ACHN (cell line): ENCODE data around the gene ANTXRL.
"Not testable (repeated sequence)": the region's sequence is repeated elsewhere in the genome, so short reads cannot be mapped to it uniquely, and the experiment has no call there.

Experiments
- DNase-seq: peaks from one replicate; pipeline ENCODE4 v3.0.0-alpha.2; 2015
- in situ Hi-C: cut with HindIII; loops from 2 replicates; pipeline ENCODE4 v1.10.0; 2017; ENCODE audit warnings: low sequenced_read_pairs, low pct_ligation_motif_present, low pct_unique_long_range_greater_than_20kb

ANTXRL gene

DNA sequence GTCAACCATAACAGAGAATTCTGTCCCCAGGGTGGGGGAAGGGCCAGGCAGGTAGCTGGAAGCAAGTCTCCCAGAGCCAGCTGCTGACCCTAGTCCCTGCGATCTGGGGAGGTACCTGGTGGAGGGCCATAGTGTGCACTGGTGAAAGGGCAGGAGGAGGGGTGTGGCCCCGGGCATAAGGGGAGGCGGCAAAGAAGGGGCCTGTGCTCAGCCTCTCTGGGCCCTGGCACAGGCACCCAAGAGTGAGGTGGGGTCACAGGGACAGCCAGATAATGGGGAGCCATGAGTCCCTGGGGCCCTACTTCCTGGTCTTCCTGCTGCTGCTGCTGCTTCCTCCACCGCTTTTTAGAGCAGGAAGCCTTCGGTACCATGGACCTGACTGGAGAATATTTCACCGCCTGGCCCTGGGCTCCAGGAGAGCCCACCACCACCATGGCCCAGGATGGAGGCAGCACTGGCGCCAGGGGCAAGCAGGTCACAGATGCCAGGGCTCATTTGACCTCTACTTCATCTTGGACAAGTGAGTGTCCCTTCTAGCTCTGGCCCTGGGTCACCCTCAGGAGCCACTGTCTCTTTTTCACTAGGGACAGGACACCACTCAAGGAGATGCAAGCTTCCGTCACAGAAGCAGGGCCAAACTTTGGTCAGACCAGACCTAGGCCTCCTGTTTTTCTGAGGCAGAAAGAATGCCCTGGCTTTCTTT lies at the start of gene ANTXRL:
TSS of gene ANTXRL (plus strand) at position 7 of the 703 bp plus-strand sequence. CDS start at position 273, 266 bp downstream.
- in situ Hi-C loops = no loop called here
- no peak for DNase-seq

DNA sequence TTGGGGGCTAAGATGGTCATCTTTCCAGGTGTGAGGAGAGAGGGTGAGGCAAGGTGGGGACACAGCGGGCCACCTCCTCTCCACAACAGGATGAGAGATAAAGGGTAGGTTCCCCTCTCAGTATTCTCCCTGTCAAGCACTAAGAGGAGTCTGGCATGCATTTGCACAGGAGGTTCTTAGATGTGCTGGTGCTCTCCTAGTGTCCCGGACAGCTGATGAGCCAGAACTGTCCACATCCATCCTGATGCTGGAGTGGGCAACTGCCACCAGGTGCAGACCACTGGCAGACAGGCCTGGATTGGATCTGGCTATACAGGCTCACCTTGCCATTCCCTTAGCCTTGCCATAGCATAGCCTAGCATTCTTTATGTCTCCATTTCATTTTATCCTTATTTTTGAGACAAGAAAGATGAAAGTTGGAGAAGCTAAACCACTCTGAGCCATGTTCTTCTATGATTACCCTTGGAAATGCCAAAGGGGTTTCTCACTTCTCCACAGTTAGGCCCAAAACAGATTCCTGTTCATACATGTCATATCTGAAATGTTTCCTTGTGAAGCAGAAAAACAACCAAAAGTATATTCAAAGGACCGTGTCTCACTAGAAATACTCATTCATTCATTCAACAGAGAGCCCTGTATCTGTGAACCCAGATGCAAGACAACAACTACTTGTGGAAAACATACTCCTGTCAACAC lies 48.8 kb upstream of the ANTXRL start:
- in situ Hi-C loops = no loop called here
- DNase-seq = no peak

- DNase-seq = no peak
- in situ Hi-C loops = no loop called here
Measured at GRCh38 chr10:46239247-46239646, 47.5 kb upstream of the ANTXRL start.

- no peak for DNase-seq
- in situ Hi-C loops = no loop called here
Measured at GRCh38 chr10:46239993-46240683, 46.7 kb upstream of the ANTXRL start.

DNA sequence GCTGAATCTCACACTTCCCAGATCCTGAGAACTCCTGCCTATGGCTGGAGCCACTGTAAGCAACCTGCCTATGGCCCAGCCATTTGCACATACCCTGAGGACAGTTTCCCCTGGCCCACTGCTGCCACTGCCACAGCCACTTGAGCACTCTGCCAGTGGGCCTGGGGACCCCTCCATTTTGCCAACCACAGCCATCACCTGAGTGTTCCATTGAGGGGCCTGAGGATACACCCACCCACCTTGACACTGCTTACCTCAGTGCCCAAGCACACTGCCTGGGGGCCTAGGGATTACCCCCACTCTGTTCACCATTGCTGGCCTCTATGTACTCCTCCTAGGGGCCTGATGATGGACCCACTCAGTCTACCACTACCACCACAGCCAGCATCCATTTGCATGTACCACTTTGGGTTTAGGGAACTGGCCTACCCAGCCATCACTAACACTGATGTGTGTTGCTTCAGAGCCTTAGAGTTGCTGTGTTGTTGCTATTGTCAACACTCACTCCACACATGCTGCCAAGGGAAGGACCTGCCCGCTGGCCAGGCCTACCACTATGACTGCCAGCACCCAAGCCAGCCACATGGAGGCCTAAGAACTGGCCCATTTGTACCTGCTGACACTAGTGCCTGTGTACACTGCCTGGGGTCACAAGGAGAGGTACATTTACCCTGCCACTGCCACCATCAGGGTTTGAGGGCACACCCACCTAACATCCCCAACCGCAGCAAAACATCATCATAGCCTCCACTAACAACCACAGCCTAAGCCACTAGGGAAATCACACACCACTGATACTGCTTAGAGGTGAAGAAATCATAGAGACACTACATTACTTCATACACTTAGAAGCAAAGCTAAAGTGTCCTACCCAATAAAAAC lies 45.9 kb upstream of the ANTXRL start:
- DNase-seq = no peak
- in situ Hi-C loops = no loop called here

GRCh38 chr10:46245381-46245900 lies 41.4 kb upstream of the ANTXRL start:
- no peak for DNase-seq
- in situ Hi-C loops = no loop called here

DNA sequence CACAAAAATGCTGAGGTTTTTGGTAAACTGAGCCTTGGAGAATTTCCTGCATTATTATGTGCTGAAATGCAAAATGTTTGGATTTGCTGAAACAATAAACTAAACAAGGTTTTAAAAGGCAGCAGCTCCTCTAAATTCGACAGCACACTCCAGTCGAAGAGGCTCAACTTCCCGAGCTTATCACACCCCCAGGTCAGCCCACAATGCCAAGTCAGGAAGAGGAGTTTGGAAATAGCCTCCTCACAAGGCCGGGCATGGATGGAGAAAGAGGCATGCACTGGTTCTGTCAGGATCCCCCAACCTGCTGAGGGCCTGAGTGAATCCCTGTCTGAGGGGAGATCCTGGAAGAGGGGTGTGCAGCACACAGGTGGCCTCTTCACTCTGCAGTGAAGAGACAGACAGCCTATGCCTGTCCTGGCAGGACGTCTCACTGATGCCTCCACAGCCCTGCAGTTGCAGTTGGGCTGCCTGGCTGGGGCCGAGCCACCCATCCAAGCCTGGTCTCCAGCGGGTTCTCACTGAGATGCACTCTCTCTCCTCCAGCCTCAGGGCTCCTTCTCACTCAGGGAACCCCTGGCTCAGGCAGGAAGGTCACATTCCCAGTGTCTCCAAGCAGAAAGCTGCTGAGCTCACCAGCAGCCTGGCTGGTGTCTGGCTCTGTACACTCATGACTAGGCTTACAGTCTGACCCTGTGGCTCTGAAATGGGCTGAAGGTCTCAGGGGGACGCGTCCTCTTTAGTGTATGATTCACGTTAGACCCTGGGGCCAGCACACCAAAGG lies 40.2 kb upstream of the ANTXRL start:
- DNase-seq, in situ Hi-C loops: not testable (repeated sequence)

DNA sequence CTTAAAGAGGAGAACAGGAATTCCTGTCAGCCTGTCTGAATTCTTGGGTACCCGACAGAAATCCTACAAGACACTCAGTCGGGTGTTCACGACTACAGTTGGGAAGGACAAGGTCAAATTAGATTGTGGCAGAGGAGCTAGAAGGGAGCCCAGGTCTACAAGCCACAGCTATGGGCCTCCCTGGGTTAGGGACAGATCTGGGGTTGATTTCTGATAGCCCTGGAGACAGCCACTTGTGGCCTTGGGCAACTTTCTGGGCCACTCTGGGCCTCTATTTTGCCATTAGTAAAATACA lies 39.7 kb upstream of the ANTXRL start:
- DNase-seq = no peak
- in situ Hi-C loops = no loop called here

DNA sequence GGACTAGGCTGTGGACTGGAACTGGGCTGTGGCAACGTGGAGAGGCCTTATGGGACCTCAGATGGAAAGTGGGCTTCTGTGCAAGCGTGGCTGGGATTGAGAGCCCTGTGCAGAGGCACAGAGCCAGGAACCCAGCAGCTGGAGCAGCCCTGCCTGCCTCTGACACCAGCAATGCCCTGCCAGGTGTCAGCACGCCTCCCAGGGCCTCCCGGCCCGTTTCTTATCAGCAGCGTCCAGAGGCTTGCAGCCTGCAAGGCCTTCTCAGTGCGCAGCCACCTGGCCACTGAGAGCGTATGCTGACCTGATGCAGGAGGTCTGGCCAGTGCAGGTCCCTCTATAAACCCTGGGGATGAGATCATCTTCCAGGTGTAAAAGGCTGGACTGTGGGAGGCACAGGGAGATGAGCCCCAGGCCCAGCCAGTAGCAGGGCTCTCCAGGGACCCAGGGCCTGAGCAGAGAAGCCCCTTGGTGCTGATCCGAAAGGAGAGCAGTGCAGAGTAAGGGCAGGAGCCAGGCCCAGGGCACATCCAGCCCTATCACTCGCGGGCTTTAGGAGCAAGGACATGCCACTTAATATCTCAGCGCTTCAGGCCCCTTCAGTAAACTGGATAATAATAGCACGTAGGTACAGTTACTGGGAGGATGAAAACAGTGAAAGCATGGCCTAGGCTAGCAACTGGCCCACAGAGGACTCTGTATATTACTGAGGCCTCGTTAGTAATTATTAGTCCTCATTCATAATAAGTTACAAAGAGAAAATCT lies 38.8 kb upstream of the ANTXRL start:
- in situ Hi-C loops = no loop called here
- no peak for DNase-seq

- in situ Hi-C loops = no loop called here
- DNase-seq = no peak
Measured at GRCh38 chr10:46248651-46249146, 38.1 kb upstream of the ANTXRL start.

GRCh38 chr10:46249617-46250344 lies 37.0 kb upstream of the ANTXRL start:
- DNase-seq, in situ Hi-C loops: not testable (repeated sequence)

GRCh38 chr10:46250481-46250880 lies 36.3 kb upstream of the ANTXRL start:
- in situ Hi-C loops = no loop called here

DNA sequence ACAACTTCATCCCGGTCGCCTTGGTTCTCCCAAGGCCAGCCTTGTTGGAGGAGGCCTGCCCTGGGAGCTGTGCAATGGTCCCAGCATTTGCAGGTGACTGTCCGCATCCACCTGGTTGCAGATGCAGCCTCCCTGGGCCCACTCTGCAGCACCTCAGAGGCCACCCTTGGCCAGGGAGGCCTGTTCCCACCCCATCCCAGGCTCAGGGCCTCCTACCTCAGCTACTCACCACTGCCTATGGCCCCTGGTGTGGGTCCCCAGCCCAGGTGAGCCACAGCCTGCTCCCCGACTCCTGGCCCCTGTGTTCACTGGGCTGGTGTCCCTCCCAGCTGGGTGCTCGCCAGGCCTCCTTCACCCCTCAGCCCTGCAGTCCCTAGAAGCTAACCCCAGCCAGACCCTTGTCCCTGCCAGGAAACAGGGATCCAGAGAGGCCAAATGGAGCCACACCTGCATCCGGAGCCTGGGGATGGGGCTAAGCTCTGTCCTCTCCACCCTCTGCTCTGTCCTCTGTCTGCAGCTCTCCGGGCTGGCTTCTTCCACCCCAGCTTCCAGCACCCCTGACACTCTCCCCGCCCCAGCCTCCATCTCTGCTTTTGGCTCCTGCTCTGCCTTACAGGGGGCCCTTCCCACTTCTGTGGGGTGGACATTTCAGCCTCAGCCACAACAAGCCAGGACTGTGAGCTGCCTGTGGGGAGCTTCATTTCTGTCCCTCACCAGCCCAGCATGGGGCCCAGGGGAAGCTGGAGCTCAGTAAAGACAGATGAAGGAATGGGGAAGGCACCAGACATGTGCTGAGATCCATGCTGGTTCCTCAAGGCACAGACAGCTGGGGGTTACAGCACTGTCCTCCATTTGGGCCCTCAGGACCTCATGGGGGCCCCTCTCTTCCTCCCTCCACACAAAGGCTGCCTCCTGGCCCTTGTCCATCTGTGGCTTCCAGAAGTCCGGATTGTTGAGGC lies 35.6 kb upstream of the ANTXRL start:
- in situ Hi-C loops = no loop called here

More at GRCh38 chr10:46250481-46250880, 36.3 kb upstream of the ANTXRL start:
- no peak for DNase-seq

DNA sequence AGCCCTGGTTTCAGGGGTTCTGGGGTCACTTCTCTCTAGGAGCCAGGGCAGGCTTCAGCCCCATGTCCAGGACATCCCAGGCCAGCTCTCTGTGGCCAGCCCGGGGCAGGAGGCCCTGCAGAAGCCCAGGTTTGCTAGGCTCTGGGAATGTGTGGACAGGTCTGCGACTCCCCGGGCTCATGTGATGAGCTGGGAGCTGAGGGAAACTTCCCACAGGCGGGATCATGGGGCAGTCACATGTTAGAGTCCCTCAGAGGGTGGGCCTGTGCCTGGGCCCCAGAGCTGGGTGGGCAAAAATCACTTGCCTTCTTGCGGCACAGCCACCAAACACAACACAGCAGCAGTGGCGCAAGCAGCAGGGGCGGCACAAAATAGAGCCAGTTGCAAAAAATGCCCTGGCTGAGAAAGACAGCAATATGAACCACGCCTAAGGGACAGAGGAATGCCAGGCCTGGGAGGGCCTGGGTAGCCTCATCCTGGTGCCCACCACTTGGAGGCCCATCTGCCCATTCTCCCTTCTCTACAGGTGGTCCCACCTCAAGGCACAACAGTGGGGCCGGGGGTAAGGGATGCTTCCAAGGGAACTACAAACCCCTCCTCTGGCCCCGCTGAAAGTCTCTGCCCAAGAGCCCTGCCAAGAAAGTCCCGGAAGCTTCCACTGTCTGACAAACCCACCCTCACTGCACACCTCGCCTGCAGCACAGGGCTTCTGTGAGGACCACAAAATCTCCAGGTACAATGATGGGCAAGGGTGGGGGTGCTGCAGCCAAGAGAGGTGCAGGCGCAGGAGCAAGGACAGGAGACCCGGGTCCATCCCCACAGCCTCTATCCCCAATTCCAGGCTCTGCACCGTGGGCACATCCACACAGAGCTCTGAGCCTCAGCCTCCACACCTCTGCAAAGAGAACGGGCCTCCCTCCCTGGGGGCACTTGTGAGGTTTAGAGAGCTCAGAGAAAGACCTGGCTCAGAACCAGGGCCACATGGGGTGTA lies 34.6 kb upstream of the ANTXRL start:
- no peak for DNase-seq
- in situ Hi-C loops = no loop called here

More for the DNA sequence above, 35.6 kb upstream of the ANTXRL start:
- DNase-seq = no peak
